GM21576 (cell line): ENCODE measurements around the gene C2orf80.
"Not testable (repeated sequence)": the region's sequence is repeated elsewhere in the genome, so short reads cannot be mapped to it uniquely, and the experiment has no call there.

Experiments used
- ATAC-seq: cut with Tn5 transposase; IDR thresholded peaks from one replicate; pipeline ENCODE4 v1.9.1; 2021; ENCODE audit warnings: mild to moderate bottlenecking, moderate library complexity; ENCODE audit not compliant: unreplicated experiment

C2orf80 gene

GRCh38 chr2:208136716-208137094, 53.1 kb downstream of the C2orf80 start:
- no peak for ATAC-seq

DNA sequence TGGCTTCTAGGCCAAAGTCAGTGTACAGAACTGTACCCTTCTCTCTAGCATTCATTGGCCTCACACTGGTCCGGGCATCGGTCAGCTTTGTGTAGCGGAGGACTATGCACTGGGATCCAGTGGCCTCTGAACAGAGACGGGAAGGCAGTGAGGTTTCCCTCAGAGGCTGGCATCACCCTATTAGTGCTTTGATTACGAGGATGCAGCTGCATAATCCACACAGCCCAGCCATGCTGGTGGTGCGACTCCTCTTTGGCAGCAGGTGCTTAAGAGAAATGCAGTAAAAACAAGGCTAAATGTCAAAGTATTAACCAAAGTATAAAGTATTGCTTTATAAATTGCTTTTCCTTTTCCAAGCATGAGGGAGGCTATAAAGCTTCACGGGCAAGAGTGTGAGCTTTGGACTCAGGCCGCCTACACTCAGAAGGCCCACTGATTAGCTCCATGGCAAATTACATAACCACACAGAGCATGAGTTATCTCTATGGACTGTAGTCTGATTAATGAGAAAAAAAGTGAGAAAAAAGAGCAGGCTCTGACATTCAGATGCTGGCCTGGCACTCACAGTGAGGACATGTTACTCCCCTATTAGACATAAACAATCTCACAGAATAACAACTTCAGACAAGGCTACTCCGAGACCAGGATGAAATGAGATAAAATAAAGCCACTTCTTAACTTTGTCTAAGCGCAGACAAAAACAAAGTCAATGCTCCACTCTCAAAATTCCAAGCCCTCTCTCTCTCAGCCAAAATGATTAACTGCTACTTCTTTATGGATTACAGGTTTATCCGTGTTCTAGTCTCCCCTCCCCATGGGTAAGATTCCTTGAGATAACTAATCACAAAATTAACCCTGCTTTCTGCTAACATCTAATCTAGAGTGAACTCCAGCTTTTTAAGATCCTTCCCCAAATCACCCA, 53.8 kb downstream of the C2orf80 start:
- no peak for ATAC-seq

DNA sequence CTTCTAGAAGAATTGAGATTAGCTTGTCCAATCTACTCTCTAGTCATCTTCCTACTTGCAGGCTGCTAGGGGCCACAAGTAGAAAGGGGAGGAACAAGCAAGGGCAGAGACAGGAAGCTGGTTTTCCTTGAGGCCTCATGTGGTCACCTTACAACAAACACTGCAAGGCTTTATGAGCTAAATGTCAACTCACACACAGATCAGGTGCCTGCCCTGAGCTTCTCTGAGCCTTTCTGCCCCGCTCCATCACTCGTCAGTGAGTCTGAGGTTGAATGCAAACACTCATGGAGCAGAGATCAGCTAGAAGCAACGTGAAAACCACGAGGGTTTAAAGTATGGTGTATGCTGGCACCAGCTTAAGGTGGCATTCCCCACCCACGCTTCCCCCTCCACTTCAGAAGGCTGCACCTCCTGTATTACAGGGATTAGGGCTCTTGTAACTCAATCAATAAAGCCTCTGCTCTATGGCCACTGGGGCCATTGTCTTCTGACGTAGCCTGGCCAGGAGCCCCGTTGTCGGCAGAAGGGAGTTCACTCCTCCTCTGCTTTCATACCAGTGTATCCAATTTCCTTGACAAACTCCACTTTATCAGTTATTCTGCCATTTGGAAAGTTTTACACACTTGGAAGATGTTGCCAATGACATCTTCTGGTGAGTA, 54.8 kb downstream of the C2orf80 start:
- no peak for ATAC-seq

GRCh38 chr2:208130712-208131110, 59.1 kb downstream of the C2orf80 start:
- no peak for ATAC-seq

DNA sequence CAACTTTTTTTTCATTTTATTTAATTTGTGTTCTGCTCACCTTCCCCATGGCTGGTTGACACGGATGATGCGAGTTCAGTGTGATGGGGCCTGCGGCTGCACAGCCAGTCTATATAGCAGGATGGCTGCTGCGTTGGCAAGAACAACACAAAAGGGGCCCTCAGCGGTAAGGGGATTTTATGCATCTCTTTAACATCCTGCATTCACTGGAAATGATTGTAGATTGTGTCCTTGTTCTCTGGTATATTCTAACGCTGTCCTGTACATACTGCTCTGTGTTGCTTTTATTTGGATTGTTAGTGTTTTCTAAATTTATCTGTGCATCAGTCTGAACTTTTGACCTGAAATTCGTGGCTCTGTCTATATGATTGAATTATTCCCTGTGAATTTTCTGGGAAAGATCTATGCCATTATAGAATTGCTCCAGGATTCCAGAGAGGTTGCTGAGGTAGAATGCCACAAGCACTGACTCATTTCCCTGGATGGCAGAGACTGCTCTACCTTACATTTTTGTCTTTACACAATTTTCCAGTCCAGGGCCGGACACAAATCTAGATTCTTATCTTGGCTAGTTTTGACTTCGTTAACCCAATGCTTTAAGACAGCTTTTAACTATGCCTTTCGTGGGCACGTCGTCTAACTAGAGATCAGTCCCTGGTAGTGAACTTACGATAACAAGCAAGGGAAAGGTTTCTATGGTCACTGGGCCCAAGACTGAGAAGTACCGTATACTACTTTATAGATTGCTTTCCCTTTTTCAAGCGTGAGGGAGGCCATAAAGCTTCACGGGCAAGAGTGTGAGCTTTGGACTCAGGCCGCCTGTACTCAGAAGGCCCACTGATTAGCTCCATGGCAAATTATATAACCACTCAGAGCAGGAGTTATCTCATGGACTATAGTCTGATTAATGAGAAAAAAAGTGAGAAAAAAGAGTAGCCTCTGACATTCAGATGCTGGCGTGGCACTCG, 59.8 kb downstream of the C2orf80 start, which contains the start of gene CRYGC:
Gene CRYGC, minus strand, starts transcription at position 85 of the 968 bp plus-strand sequence. Its CDS starts 36 bp downstream, at position 49.
- no peak for ATAC-seq

DNA sequence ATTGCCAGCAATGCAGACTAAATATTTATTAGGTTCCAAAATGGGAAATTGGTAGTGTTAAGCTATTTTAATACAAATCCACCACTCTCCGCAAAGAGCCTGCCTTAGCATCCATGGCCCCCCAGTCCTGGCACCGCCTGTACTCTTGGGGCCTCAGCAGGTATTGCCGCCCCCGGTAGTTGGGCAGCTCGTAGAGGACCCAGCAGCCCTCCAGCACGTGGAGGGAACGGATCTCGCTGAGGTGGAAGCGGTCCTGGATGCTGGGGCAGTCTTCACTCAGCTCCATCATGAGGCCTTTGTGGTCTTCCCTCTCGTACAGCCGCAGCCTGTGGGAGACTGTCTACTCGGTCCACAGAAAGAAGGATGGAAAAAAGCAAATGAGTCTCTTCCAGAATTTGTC, 61.7 kb downstream of the C2orf80 start:
- ATAC-seq = no peak

- no peak for ATAC-seq
Observed at GRCh38 chr2:208127090-208127489, 62.7 kb downstream of the C2orf80 start.

GRCh38 chr2:208125251-208125650, 64.6 kb downstream of the C2orf80 start:
- no peak for ATAC-seq

- ATAC-seq = not testable (repeated sequence)
Observed at GRCh38 chr2:208124013-208124715, 65.7 kb downstream of the C2orf80 start, which contains the start of gene CRYGD. TSS of gene CRYGD (minus strand) at chr2:208124524. CDS start at chr2:208124473, 51 bp downstream.

DNA sequence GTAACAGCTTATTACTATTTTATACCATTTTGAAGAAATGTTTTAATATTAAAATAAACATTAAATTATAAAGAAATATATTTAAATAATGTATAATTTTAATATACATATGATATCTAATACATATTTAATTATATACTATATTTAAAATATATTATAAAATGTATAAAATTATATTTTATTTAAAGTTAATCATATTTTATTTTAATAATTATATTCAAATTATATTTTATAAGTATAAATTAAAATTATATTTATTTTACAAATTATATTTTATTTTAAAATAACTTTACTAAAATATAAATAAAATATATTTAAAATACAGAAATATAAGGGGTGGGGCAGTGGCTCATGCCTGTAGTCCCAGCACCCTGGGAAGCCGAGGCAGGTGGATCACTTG, 67.6 kb downstream of the C2orf80 start:
- ATAC-seq = no peak

- no peak for ATAC-seq
Observed at GRCh38 chr2:208118918-208119317, 70.9 kb downstream of the C2orf80 start.

DNA sequence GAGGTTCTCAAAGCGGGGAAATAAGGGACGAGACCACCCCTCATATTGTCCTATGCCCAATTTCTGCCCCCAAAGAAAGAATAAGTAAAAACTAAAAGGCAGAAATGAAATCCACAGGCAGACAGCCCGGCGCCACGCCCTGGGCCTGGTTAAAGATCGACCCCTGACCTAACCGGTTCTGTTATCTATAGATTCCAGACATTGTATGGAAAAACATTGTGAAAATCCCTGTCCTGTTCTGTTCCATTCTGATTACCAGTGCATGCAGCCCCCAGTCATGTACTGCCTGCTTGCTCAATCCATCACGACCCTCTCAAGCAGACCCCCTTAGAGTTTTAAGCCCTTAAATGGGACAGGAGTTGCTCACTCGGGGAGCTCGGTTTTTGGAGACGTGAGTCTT, 72.4 kb downstream of the C2orf80 start:
- ATAC-seq = not testable (repeated sequence)
